ENCODE measurements around the gene GALNT3. TPM values are rescaled to one million over a fixed set of nuclear protein-coding genes. Genes with fewer than 3 reads are reported as not detected.

Gene GALNT3
- total RNA-seq, 1 experiment from 2014 or later: 18.5 TPM

GRCh38 chr2:165792104-165792454 is 2.0 kb downstream of the GALNT3 start:
- Histone ChIP-seq H2BK5ac (ENCODE audit: insufficient read length, low read length) (no peak overlapping the region), H2AFZ (ENCODE audit: low read length) (no peak overlapping the region), H3K4ac (ENCODE audit: low read depth, low read length) (no peak overlapping the region), H3K4me1 (ENCODE audit: insufficient read depth, low read length) (peaks cover 10% of the 10 kb centered on the region), H3K79me1 (ENCODE audit: insufficient read depth, low read depth, low read length, poor library complexity, severe bottlenecking) (peaks cover 4% of the 10 kb centered on the region), H4K5ac (ENCODE audit: insufficient read length, low read depth, low read length) (no peak overlapping the region), H3K18ac (ENCODE audit: insufficient read length, low read depth, low read length) (no peak overlapping the region), H3K23ac (ENCODE audit: insufficient read length, low read depth, low read length) (no peak overlapping the region), H4K8ac (replicated peaks; ENCODE audit: insufficient read length, low read depth, low read length) (no peak overlapping the region), H3T11ph (ENCODE audit: low read length) (no peak overlapping the region), H2BK15ac (ENCODE audit: low read depth, low read length) (no peak overlapping the region), H2BK20ac (ENCODE audit: low read depth, low read length, poor library complexity, severe bottlenecking) (no peak overlapping the region), H3K56ac (ENCODE audit: insufficient read length, low read depth, low read length) (no peak overlapping the region), H3K9ac (ENCODE audit: extremely low read depth, insufficient read length, low read length) (no peak overlapping the region), H2AK5ac (ENCODE audit: insufficient read length, low read length) (no peak overlapping the region), H3K9me3 (ENCODE audit: control insufficient read depth, low read depth, low read length) (no peaks in the 10 kb centered on the region), H3K79me2 (ENCODE audit: insufficient read depth, low read length) (peaks cover 24% of the 10 kb centered on the region), H3K27ac (ENCODE audit: insufficient read length, low read depth, low read length) (no peak overlapping the region), H3K27me3 (ENCODE audit: insufficient read depth, low read length) (no peaks in the 10 kb centered on the region), H3K4me2 (ENCODE audit: insufficient read depth, insufficient read length, low read length) (peak overlapping the region; percentile 49), H3K14ac (ENCODE audit: insufficient read depth, low read length) (no peak overlapping the region), H2BK120ac (ENCODE audit: low read depth, low read length, poor library complexity, severe bottlenecking) (no peak overlapping the region), H2BK12ac (ENCODE audit: insufficient read length, low read depth, low read length) (no peak overlapping the region), H4K20me1 (ENCODE audit: control insufficient read depth, insufficient read depth, insufficient read length) (peaks cover 3% of the 10 kb centered on the region), H4K91ac (ENCODE audit: insufficient read length, low read depth, low read length) (no peak overlapping the region), H3K23me2 (ENCODE audit: insufficient read length, low read depth, low read length, poor library complexity, severe bottlenecking) (peaks cover 13% of the 10 kb centered on the region)
- peak overlapping the region; percentile 94 to 99 for H3K4me3 Mint-ChIP-seq
- WGBS (ENCODE audit: extremely low coverage, insufficient read length, low lambda C conversion rate): no CpG with 5 or more reads among the region's 1 CpG
- 0 out of 7 replicates have a peak overlapping the region, but pooled peaks of 1 of the 3 experiments have one; percentile 52 for H3K27ac Mint-ChIP-seq
- peaks cover 63 to 64% of the 10 kb centered on the region in 2 experiments for H3K4me1 Mint-ChIP-seq
- H3K9me3 Mint-ChIP-seq: no peaks in the 10 kb centered on the region
- no peak for DNase-seq
- no peak for TF ChIP-seq CTCF (conservative IDR thresholded peaks at IDR 0.05)
- peaks cover 2 to 25% (median 8%) of the 10 kb centered on the region in 3 experiments; a peak in 5 of 7 replicates for H3K36me3 Mint-ChIP-seq (ENCODE audit: insufficient read depth in 1 of 3, low read depth in 3 of 3)
- H3K27me3 Mint-ChIP-seq (ENCODE audit: low read depth): no peaks in the 10 kb centered on the region

Data from H9 (cell line).